IMR-90 (cell line): Measurements from ENCODE around the gene RNF224. TPM values are rescaled to one million over a fixed set of nuclear protein-coding genes. Genes with fewer than 3 reads are reported as not detected.

Source experiments
- ATAC-seq: fragments of 200-7000 bp; cut with Tn5 transposase; 2 replicates; pipeline ENCODE4 v1.9.1; 2020; ENCODE audit warnings: low read depth, mild to moderate bottlenecking, moderate library complexity
- BruUV-seq: library from RNA; stranded (reverse); fragments of 400-500 nt; replicated peaks from 2 replicates; lab custom pipeline; 2021; lab: Mats Ljungman, UMichigan
- CTCF ChIA-PET: fragments of 300-600 bp; formaldehyde crosslinking; extraction: SDS; loops from one replicate; lab custom pipeline; 2021; ENCODE audit warnings: antibody characterized with exemption; lab: Yijun Ruan, JAX
- POLR2A ChIA-PET: fragments of 300-600 bp; sonication (Branson Sonifier 250); formaldehyde crosslinking; loops from one replicate; lab custom pipeline; 2022; ENCODE audit warnings: antibody characterized with exemption; ENCODE audit not compliant: unreplicated experiment; lab: Charles Lee
- DNase-seq: peaks from one replicate; pipeline ENCODE4 v3.0.0; 2013
- H2AFZ ChIP-seq: replicated peaks from 2 replicates; pipeline ENCODE3; 2013; ENCODE audit warnings: low read length, mild to moderate bottlenecking; ENCODE audit not compliant: poor library complexity
- H2AK5ac ChIP-seq: 2 replicates; pipeline ENCODE4 v1.6.1; 2013; ENCODE audit warnings: low read depth, low read length, inconsistent platforms
- H2AK9ac ChIP-seq: replicated peaks from 2 replicates; pipeline ENCODE3; 2013; ENCODE audit warnings: mild to moderate bottlenecking, low read depth, low read length, moderate library complexity; ENCODE audit not compliant: poor library complexity
- H2BK120ac ChIP-seq: 2 replicates; pipeline ENCODE4 v1.6.1; 2013; ENCODE audit warnings: low read depth, low read length, inconsistent platforms
- H2BK15ac ChIP-seq: 3 replicates; pipeline ENCODE4 v1.6.1; 2013; ENCODE audit warnings: low read depth, low read length, inconsistent platforms
- H2BK20ac ChIP-seq: 2 replicates; pipeline ENCODE4 v1.6.1; 2013; ENCODE audit warnings: low read depth, mild to moderate bottlenecking, inconsistent platforms, low read length, moderate library complexity
- H2BK5ac ChIP-seq: 2 replicates; pipeline ENCODE4 v1.6.1; 2013; ENCODE audit warnings: mild to moderate bottlenecking, low read depth, low read length, inconsistent platforms; ENCODE audit not compliant: poor library complexity, severe bottlenecking
- H3K14ac ChIP-seq: replicated peaks from 2 replicates; pipeline ENCODE4 v1.6.1; 2013; ENCODE audit warnings: low read depth, low read length, inconsistent platforms
- H3K18ac ChIP-seq: 2 replicates; pipeline ENCODE4 v1.6.1; 2013; ENCODE audit warnings: low read depth, low read length, control low read depth
- H3K23ac ChIP-seq: 2 replicates; pipeline ENCODE4 v1.6.1; 2013; ENCODE audit warnings: low read depth, low read length, inconsistent platforms
- H3K27ac ChIP-seq: 2 replicates; pipeline ENCODE4 v1.5.1; 2013; ENCODE audit warnings: mild to moderate bottlenecking, control low read depth, low read length; ENCODE audit not compliant: insufficient read depth
- H3K27me3 ChIP-seq: 2 replicates; pipeline ENCODE4 v1.6.1; 2013; ENCODE audit warnings: low read length; ENCODE audit not compliant: control insufficient read depth, insufficient read depth
- H3K36me3 ChIP-seq: 2 replicates; pipeline ENCODE4 v1.6.1; 2013; ENCODE audit warnings: low read length, mixed read lengths; ENCODE audit not compliant: control insufficient read depth, insufficient read depth
- H3K4ac ChIP-seq: 2 replicates; pipeline ENCODE4 v1.6.1; 2013; ENCODE audit warnings: low read depth, low read length, inconsistent platforms
- H3K4me1 ChIP-seq: 2 replicates; pipeline ENCODE4 v1.6.1; 2013; ENCODE audit warnings: low read length, mixed read lengths; ENCODE audit not compliant: control insufficient read depth, insufficient read depth
- H3K4me2 ChIP-seq: 2 replicates; pipeline ENCODE4 v1.6.1; 2013; ENCODE audit warnings: low read depth, mild to moderate bottlenecking, control low read depth, low read length, moderate library complexity
- H3K4me3 ChIP-seq: 2 replicates; pipeline ENCODE4 v1.5.1; 2013; ENCODE audit warnings: low read depth, mild to moderate bottlenecking, control low read depth, low read length, moderate library complexity; ENCODE audit not compliant: insufficient read depth
- H3K56ac ChIP-seq: 2 replicates; pipeline ENCODE4 v1.6.1; 2013; ENCODE audit warnings: low read length, inconsistent platforms; ENCODE audit not compliant: insufficient read depth; ENCODE audit errors: extremely low read depth
- H3K79me1 ChIP-seq, 2 experiments: 2 replicates each; pipeline ENCODE4 v1.6.1; 2013; ENCODE audit warnings: low read length in 2 of 2, inconsistent platforms in 1 of 2, low read depth in 1 of 2
- H3K9ac ChIP-seq: 2 replicates; pipeline ENCODE4 v1.6.1; 2013; ENCODE audit warnings: low read depth, low read length, control low read depth
- H3K9me1 ChIP-seq: 2 replicates; pipeline ENCODE4 v1.6.1; 2013; ENCODE audit warnings: low read length, inconsistent platforms; ENCODE audit not compliant: insufficient read depth
- H3K9me3 ChIP-seq: 2 replicates; pipeline ENCODE4 v1.6.1; 2013; ENCODE audit warnings: low read length; ENCODE audit not compliant: control insufficient read depth, insufficient read depth
- H4K20me1 ChIP-seq: 2 replicates; pipeline ENCODE4 v1.6.1; 2013; ENCODE audit warnings: low read length, inconsistent platforms; ENCODE audit not compliant: insufficient read depth
- H4K5ac ChIP-seq: 2 replicates; pipeline ENCODE4 v1.6.1; 2013; ENCODE audit warnings: mild to moderate bottlenecking, low read depth, low read length, control low read depth
- H4K8ac ChIP-seq, 2 experiments: 2 replicates each; pipeline ENCODE4 v1.6.1; 2013; ENCODE audit warnings: low read depth in 2 of 2, low read length in 2 of 2, control low read depth in 1 of 2, inconsistent platforms in 1 of 2
- H4K91ac ChIP-seq: 2 replicates; pipeline ENCODE4 v1.6.1; 2013; ENCODE audit warnings: low read depth, low read length, inconsistent platforms; ENCODE audit not compliant: insufficient read depth
- CTCF ChIP-seq: conservative IDR thresholded peaks from 2 replicates; pipeline ENCODE4 v1.5.1; 2012; ENCODE audit warnings: mild to moderate bottlenecking, low read depth, low read length, improper control_type of control experiment
- ELK1 ChIP-seq: fragments of 150-350 bp; IDR thresholded peaks from 2 replicates; pipeline ENCODE4 v1.6.1; 2016; ENCODE audit warnings: low read depth, mild to moderate bottlenecking, low read length, moderate library complexity, borderline replicate concordance
- FOS ChIP-seq: fragments of 150-350 bp; IDR thresholded peaks from 2 replicates; pipeline ENCODE4 v1.6.1; 2016; ENCODE audit warnings: low read depth, low read length
- MAFK ChIP-seq: IDR thresholded peaks from 2 replicates; pipeline ENCODE4 v1.6.1; 2012; ENCODE audit warnings: low read depth, low read length, improper control_type of control experiment
- MAZ ChIP-seq: IDR thresholded peaks from 2 replicates; pipeline ENCODE4 v1.6.1; 2012; ENCODE audit warnings: low read depth, mild to moderate bottlenecking, low read length, improper control_type of control experiment, moderate library complexity, borderline replicate concordance
- MXI1 ChIP-seq: IDR thresholded peaks from 2 replicates; pipeline ENCODE4 v1.6.1; 2012; ENCODE audit warnings: low read depth, mild to moderate bottlenecking, low read length, moderate library complexity, borderline replicate concordance
- NFE2L2 ChIP-seq: fragments of 150-350 bp; IDR thresholded peaks from 2 replicates; pipeline ENCODE4 v1.6.1; 2016; ENCODE audit warnings: low read depth, mild to moderate bottlenecking, low read length
- POLR2A ChIP-seq: IDR thresholded peaks from 2 replicates; pipeline ENCODE4 v1.6.1; 2012; ENCODE audit warnings: mild to moderate bottlenecking, low read depth, low read length
- RAD21 ChIP-seq: IDR thresholded peaks from 2 replicates; pipeline ENCODE4 v1.6.1; 2012; ENCODE audit warnings: low read length, improper control_type of control experiment
- WGBS, 2 experiments: methylation state at CpG; one replicate each; pipeline versions ENCODE4 v1.1.5 to v1.1.7; 2013; ENCODE audit warnings: missing lambda C conversion rate in 2 of 2; ENCODE audit not compliant: insufficient read length in 1 of 2; ENCODE audit errors: extremely low coverage in 2 of 2; 5-methylcytosine and 5-hydroxymethylcytosine counted together
- dilution Hi-C: fragments of 300-500 bp; cut with HindIII; formaldehyde crosslinking; loops from one replicate; pipeline ENCODE4 v1.14.3; 2018; ENCODE audit warnings: low sequenced_read_pairs; ENCODE audit not compliant: unreplicated experiment
- in situ Hi-C: fragments of 300-500 bp; cut with MboI; formaldehyde crosslinking; loops from 3 replicates; pipeline ENCODE4 v1.14.3; 2019; ENCODE audit warnings: low sequenced_read_pairs, inconsistent platforms, mixed read lengths
- intact Hi-C: fragments of 100-400 bp; cut with micrococcal nuclease; formaldehyde crosslinking; loops from 2 replicates; pipeline ENCODE4 v1.10.0; 2022
- polyA plus RNA-seq, 3 experiments: library from polyadenylated mRNA; depleted of rRNA; stranded (reverse); fragments of >200 nt; gene quantifications; 2 replicates each; pipeline ENCODE4 v1.2.3, GENCODE V29; 2012; ENCODE audit warnings: low replicate concordance in 1 of 3
- total RNA-seq: library from RNA; depleted of rRNA; stranded (reverse); fragments of >200 nt; gene quantifications from 2 replicates; pipeline ENCODE4 v1.2.3, GENCODE V29; 2012

The RNF224 gene
- total and polyA plus RNA-seq, 2 of the 4 experiments (the other 2 are of a cell fraction): not detected

DNA sequence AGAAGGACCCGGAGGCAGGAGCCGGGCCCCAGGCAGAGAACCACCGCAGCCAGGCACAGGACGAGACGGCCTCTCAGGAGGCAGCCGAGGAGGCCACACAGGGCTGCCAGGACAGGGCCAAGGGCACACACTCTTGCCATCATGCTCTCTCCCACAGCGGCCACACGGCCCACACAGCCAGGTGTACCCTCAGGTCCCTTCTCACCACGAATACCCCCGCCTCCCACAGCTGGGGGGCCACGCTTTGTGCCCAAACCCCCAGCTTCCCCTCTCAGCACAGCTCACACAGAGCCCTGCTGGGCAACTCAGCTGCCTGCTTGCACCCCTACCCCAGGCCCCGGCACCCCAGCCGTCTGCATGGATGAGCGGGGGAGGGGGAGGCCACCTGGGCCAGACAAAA is 33.5 kb upstream of the RNF224 start:
- no peak overlapping the region for H3K4me3 ChIP-seq
- H4K91ac ChIP-seq: no peak overlapping the region
- H3K9ac ChIP-seq: no peak overlapping the region
- H3K23ac ChIP-seq: no peak overlapping the region
- H3K4me2 ChIP-seq: no peak overlapping the region
- no peak for TF ChIP-seq RAD21
- TF ChIP-seq NFE2L2: no peak
- no peak for TF ChIP-seq FOS
- TF ChIP-seq ELK1: no peak
- TF ChIP-seq MXI1: no peak
- TF ChIP-seq MAFK: no peak
- TF ChIP-seq MAZ: no peak
- no peak for TF ChIP-seq POLR2A
- TF ChIP-seq CTCF: no peak
- no peaks in the 10 kb centered on the region for H3K27me3 ChIP-seq
- DNase-seq (no peak), ATAC-seq (no peak)
- no peak overlapping the region for H3K18ac ChIP-seq
- H3K9me1 ChIP-seq: no peaks in the 10 kb centered on the region
- peaks cover 43% of the 10 kb centered on the region for H4K20me1 ChIP-seq
- no peak overlapping the region for H2BK5ac ChIP-seq
- no peak overlapping the region for H2BK15ac ChIP-seq
- ChIA-PET POLR2A (no interaction called here), CTCF (no interaction called here)
- in situ Hi-C loops (no loop called here), intact Hi-C loops (no loop called here), dilution Hi-C loops (no loop called here)
- no peak overlapping the region for H2BK120ac ChIP-seq
- no peak overlapping the region for H3K56ac ChIP-seq
- H2AFZ ChIP-seq: no peak overlapping the region
- no peak overlapping the region for H2BK20ac ChIP-seq
- H3K36me3 ChIP-seq: peaks cover 26% of the 10 kb centered on the region
- no TSS peak for BruUV-seq
- peaks cover 10 to 76% of the 10 kb centered on the region in 2 experiments for H3K79me1 ChIP-seq
- no peak overlapping the region for H4K5ac ChIP-seq
- no peak overlapping the region for H3K27ac ChIP-seq
- no peak overlapping the region for H3K14ac ChIP-seq
- H2AK9ac ChIP-seq: no peak overlapping the region
- H3K4me1 ChIP-seq: peaks cover 18% of the 10 kb centered on the region
- no peak overlapping the region for H3K4ac ChIP-seq
- H4K8ac ChIP-seq: no peak overlapping the region
- no peaks in the 10 kb centered on the region for H3K9me3 ChIP-seq
- 90% methylated on average over 2 of the region's 14 CpGs; no CpG with 5 or more reads in 1 of the 2 experiments for WGBS, 2 experiments
- no peak overlapping the region for H2AK5ac ChIP-seq
